Neural progenitor cell (in vitro differentiated cells): ENCODE measurements around the gene STMND1.

Experiments used
- CTCF ChIP-seq: fragments of 200-600 bp; sonication (generic); IDR thresholded peaks from 2 replicates; pipeline ENCODE4 v1.5.1; 2017; ENCODE audit warnings: antibody characterized with exemption, mild to moderate bottlenecking
- EZH2 ChIP-seq: fragments of 200-600 bp; sonication (generic); IDR thresholded peaks from 2 replicates; pipeline ENCODE4 v1.6.1; 2017; ENCODE audit warnings: antibody characterized with exemption, mild to moderate bottlenecking, moderate library complexity
- EZH2phosphoT487 ChIP-seq: fragments of 200-600 bp; sonication (generic); IDR thresholded peaks from 2 replicates; pipeline ENCODE4 v1.6.1; 2017; ENCODE audit warnings: antibody characterized with exemption

DNA sequence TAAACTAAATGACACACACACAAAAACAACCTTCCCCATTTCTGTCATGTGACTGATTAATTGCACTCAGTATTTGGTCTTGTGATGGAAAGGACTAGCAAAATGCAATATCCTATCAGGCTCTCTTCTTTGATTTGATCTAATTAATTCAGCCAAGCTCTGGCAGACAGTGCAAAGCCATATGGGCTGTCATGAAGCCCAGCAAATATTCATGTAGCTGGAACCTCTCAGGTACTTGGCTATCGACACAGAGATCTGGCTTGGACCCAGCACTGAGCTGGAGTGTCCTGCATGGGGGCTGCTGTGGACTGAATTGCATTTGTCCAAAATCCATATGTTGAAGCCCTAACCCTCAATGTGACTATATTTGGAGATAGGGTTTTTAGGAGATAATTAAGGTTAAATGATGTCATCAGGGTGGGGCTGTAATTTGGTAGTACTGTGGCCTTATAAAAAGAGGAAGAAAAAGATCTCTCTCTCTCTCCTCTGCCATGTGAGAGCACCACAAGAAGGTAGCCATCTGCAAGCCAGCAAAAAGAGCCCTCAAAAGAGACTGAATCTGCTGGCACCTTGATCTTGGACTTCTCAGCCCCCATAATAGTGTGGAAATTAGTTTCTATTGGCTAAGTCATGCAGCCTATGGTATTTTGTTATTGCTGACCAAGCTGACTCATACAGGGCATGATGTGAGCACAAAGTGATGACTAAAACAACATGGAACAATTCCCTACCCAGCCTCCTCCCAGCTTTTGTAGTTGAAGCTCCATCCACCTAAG, 77.1 kb downstream of the STMND1 start:
- TF ChIP-seq CTCF (no peak), EZH2 (no peak), EZH2phosphoT487 (no peak)
